Neural progenitor cell (in vitro differentiated cells): Measurements from ENCODE around the gene DPF3.

Experiments used
- CTCF ChIP-seq: fragments of 200-600 bp; sonication (generic); IDR thresholded peaks from 2 replicates; pipeline ENCODE4 v1.5.1; 2017; ENCODE audit warnings: antibody characterized with exemption, mild to moderate bottlenecking
- EZH2 ChIP-seq: fragments of 200-600 bp; sonication (generic); IDR thresholded peaks from 2 replicates; pipeline ENCODE4 v1.6.1; 2017; ENCODE audit warnings: antibody characterized with exemption, mild to moderate bottlenecking, moderate library complexity
- EZH2phosphoT487 ChIP-seq: fragments of 200-600 bp; sonication (generic); IDR thresholded peaks from 2 replicates; pipeline ENCODE4 v1.6.1; 2017; ENCODE audit warnings: antibody characterized with exemption

DNA sequence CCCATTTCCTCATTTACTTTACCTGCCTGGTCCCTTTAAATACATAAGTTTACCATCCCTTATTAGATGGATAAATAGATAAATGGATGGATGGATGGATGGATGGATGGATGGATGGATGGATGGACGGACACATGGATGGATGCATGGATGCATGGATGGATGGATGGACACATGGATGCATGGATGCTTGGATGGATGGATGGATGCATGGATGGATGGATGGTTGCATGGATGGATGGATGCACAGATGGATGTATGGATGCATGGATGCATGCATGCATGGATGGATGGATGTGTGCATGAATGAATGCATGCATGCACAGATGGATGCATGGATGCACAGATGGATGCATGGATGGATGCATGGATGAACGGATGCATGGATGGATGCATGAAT lies 93.6 kb downstream of the DPF3 start:
- TF ChIP-seq CTCF (no peak), EZH2phosphoT487 (no peak), EZH2 (no peak)
